Posterior cingulate gyrus (tissue), 11 donors: ENCODE results near the gene HOXA7.

Experiments
- DNase-seq, 10 donors: peaks; one replicate each; pipeline versions ENCODE4 v3.0.0 to v3.0.0-alpha.2; 2020 to 2021; ENCODE audit warnings: mixed read lengths in 3 of 10
- intact Hi-C: fragments of 100-400 bp; cut with DNase I; formaldehyde crosslinking; loops from one replicate; pipeline ENCODE4 v1.15.1; 2023

Gene HOXA7

DNA sequence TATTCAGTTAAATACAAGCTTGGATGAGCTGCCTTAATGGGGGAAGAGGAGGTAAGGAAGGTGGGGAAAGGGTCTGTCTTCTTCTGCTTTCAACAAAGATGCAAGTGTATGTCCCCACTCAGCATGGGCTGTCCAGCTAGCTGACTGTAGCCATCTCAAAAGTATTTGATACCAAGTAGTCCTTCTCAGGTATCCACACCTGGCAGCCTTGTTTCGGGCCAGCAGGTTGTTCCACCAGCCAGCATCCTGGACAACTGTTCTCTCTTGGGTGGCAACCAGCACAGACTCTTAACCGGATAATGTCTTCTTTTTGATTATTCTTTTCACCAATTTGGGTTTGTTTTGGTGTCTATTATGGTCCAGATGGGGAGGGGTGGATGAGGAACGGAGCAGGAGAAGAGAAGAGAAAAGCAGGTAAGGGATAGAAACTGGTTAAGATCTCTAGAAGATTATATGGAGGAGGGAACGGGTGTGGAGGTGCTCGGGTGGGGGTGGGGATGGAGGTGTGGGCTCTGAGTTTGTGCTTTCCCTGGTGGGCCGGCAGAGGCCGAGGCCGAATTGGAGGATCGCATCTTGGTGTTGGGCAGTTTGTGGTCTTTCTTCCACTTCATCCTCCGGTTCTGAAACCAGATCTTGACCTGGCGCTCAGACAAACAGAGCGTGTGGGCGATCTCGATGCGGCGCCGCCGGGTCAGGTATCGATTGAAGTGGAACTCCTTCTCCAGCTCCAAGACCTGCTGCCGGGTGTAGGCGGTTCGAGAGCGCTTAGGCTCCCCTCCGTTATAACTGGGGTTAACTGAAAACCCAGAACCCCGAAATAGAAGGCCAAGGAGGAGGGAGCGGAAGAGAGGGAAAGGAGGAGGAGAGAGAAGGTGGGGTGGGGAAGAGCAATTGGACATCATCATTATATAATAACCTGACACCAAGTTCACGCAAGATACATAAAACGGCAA lies 27.4 kb downstream of the HOXA7 start:
- intact Hi-C loops = no loop called here

DNA sequence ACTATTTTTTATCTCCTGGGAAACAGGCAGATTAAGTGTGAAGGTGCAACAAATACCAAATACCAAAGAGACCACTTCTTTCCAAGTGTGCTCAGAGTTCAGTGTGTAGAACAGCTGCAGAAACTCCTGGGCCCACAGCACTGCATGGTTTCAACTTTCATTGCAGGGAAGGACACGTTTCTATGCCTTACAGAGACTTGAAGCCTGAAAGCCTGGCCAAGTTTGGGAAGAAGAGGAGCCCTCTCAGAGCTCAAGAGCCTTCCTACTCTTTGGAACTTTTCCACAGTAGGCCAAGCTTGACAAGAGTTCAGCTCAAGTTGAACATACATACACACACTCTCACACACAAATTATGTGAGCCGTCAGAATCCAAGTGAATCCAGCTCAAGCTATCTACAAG lies 28.4 kb downstream of the HOXA7 start:
- DNase-seq = peak in 2 of 10 donors; percentile 4

More for the DNA sequence above, 27.4 kb downstream of the HOXA7 start:
- DNase-seq = peak in 1 of 10 donors; percentile 40

DNA sequence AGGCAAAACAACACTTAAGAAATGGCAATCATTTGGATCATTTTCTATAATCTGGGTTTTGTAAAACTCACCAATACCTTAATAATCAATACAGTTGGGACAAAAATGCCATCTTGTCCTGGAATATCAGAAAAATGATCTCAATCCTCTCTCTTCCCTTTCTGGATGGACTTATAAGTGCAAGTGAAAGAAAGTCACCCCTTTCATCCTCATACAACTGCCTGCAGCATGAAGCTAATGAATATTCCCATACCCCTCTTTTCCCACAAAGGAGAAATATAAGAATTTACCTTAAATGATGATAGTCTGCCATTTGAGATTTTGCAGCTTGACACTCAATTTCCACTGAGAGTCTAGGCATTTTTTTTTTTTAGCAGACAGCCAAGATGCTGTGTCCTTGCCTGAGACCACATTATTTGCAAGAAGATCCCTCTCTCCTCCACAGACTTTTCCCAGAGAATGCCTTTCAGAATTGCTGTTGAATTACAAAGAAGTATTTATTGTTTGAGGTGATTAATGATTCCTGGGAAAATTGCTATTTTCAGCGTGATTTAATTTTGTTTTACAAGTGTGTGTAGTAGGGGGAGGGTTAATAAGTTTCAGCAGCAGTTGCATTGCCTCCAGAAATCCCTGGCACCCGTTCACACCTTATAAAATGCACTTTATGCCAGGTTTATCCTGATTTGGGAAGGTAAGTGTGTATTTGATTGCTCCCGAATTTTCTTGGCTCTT lies 29.7 kb downstream of the HOXA7 start:
- DNase-seq = no peak
- intact Hi-C loops = no loop called here

More for the DNA sequence above, 28.4 kb downstream of the HOXA7 start:
- intact Hi-C loops = no loop called here

DNA sequence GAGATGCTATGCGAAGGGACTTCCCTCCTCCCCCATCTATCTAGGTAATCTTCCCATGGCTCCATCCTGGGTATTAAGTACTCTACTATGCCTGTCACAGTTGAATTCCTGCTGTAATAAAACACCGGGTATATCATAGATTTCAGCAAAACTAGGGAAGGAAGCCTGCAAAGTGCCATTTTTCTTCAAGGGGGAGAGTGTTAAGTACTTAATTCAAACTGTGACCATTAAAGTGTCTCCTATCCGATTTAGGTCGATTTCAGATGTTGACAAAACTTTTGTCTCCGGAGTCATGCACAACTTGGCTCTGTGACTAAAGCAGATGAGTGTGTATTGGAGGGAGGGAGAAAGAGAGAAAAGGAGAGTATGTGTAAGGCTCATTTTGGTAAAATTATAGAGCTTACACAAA lies 30.5 kb downstream of the HOXA7 start:
- DNase-seq = no peak
- intact Hi-C loops = no loop called here

- peak in 1 of 10 donors; percentile 52 for DNase-seq
- intact Hi-C loops = no loop called here
Measured at GRCh38 chr7:27124902-27125689, 31.4 kb downstream of the HOXA7 start.

DNA sequence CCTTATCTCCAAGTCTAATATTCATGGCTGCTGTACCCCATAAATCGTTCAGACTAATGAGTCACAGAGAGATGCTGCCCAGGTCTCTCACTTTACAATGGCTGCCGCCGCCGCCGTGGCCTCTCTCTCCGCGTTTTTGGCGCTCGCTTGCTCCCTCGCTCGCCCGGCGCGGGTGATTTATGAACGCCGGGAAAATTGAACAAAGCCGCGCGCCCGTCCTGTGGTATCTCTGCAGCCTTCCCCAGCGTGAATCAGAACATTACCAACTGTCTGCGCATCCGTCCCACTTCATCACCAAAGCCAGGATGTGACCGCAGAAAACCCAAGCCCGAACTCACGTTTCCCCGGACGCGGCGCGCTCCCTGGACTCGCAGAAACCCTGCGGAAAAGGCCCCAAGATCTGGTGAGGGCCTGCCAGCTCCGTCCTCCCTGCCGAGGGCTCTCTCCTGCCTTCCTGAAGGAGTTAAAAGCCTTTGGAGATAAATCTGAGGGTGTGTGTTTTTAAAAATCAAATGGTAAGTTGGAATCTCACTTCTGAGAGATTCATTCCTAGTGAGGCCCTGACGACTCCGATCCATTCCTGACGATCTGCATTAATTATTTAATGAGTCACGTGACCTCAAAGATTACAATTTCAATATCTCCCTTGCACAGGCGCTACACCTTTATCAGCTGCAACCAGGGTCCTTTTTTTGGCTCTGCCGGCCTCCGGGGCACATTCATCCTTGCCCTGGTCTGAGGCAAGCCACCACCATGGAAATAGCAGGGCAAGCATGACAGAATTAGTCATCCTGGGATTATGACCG lies 32.2 kb downstream of the HOXA7 start:
- peak in 2 of 10 donors; percentile 49 to 50 for DNase-seq
- intact Hi-C loops = no loop called here

DNA sequence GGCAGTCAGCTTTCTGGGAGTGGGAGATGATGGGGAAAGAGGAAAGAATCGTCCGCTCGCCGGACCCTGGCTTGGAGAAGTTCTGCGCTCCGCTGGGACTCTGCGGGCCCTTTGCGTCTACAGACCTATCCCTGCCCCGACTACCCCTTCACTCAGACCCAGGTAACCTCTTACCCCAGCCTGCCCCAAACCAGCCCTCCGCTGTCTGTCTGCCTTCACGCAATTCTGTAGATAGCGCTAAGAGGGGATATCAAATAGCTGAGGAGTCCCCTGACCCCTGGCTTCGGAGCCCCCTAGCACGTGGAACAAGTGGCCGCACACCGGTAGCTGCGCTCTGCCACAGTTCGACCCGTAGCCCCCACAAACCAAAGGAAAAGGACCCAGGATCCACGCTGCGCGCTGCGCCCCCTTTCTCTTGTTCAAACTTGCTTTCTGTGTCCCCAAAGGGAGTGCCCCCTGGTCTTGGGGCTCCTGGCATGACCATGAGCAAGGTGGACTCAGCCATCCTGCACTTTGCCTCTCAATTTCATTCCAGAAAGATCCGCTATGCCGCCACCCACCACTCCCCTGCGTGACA lies 32.9 kb downstream of the HOXA7 start:
- DNase-seq = peak in 2 of 10 donors; percentile 27 to 39
- intact Hi-C loops = no loop called here

GRCh38 chr7:27123007-27123476 lies 33.4 kb downstream of the HOXA7 start:
- intact Hi-C loops = no loop called here
- peak in 1 of 10 donors; percentile 35 for DNase-seq

DNA sequence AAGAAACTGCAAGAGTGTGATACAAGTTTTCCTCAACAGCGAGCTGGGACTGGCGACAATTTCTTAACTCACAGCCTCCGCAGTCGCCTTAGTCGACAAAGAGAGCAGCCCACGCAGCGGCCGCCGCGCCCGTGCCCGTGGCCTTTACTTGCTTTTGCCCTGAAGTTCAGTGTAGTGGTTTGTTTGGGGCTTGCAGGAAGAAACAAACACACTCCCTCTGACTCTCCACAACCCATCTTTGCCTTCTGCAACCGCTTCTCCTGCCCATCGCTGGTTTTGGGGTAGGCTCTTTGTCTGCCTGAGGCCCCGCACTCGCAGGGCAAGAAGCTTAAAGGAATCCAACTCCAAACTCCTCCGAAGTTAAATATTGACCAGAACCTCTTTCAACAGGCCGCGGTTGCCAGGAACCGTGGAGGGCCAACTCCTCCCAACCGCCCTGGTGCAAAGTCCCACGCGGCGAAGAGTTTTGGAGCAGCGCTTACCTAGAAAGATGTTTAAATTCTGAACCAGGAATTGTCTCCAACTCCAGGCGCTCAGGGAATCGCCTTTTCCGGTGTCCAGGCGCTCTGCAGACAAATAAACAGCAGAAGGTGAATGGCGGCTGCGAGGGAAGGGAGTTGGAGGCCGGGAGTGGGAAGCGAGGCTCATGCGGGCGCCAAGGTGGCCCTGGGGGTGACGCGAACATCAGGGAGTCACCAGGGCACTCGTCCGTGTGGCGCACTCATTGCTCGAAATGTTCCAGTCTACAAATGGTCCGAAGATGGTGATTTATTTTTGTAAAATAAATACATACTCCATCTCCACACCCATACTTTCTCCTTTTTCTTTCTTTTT lies 34.2 kb downstream of the HOXA7 start:
- DNase-seq = peak in 2 of 10 donors; percentile 19 to 58
- intact Hi-C loops = no loop called here

GRCh38 chr7:27121684-27122076 lies 34.8 kb downstream of the HOXA7 start:
- intact Hi-C loops = no loop called here
- no peak for DNase-seq

DNA sequence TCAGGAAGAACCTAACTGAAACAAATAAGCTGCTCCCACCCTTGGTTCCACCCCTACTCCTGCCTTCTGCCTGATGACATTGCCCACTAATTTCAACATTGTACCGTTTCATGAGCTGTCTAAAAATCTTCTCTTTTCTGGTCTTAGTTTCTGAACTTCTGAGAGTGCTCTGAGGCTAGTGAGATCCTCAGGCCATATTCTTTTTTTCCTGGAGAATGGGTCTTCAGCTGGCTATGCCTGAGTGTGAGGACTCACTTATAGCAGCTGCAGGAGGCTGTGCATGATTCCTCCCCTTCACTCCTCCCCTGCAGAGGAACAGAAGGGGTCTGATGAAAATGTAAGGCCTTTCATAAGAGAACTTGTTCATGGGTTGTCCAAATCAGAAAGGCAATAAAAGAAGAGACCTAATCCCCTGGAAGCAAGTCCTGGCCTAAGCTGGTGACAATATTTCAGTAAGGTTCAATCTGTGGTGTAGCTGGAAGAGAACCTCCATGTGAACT lies 37.0 kb downstream of the HOXA7 start:
- peak in 1 of 10 donors; percentile 4 for DNase-seq
- intact Hi-C loops = no loop called here

GRCh38 chr7:27118580-27118979 lies 37.9 kb downstream of the HOXA7 start:
- intact Hi-C loops = no loop called here
- peak in 1 of 10 donors; percentile 19 for DNase-seq

DNA sequence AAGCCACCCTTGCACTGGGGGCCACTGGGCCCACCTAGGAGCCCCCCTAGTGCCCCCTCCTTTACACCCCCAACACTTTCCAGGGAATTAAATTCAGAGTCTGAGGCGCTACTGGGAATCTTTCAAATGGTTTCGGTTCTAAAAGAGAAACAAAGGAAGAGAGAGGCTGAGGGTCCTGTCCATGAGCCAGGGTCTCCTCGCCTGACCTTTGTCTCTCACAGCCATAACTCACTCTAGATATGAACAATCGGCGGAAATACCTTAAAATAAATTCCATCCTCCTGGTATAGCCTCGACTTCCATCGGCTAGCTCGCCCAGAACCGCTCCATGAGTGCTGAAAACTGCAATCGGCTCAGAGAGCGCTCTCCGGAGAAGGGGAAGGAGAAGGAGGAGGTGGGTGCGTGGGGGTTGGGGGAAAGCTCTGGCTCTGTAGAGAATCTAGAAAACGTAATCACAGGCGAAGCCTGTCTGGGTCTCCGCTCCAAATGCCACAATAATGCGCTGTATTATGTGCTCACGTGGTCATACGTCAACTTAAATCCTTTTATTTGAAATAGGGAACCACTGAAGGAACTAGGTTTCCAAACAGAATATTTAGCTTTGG lies 38.5 kb downstream of the HOXA7 start:
- intact Hi-C loops = no loop called here
- peak in 1 of 10 donors; percentile 29 for DNase-seq

DNA sequence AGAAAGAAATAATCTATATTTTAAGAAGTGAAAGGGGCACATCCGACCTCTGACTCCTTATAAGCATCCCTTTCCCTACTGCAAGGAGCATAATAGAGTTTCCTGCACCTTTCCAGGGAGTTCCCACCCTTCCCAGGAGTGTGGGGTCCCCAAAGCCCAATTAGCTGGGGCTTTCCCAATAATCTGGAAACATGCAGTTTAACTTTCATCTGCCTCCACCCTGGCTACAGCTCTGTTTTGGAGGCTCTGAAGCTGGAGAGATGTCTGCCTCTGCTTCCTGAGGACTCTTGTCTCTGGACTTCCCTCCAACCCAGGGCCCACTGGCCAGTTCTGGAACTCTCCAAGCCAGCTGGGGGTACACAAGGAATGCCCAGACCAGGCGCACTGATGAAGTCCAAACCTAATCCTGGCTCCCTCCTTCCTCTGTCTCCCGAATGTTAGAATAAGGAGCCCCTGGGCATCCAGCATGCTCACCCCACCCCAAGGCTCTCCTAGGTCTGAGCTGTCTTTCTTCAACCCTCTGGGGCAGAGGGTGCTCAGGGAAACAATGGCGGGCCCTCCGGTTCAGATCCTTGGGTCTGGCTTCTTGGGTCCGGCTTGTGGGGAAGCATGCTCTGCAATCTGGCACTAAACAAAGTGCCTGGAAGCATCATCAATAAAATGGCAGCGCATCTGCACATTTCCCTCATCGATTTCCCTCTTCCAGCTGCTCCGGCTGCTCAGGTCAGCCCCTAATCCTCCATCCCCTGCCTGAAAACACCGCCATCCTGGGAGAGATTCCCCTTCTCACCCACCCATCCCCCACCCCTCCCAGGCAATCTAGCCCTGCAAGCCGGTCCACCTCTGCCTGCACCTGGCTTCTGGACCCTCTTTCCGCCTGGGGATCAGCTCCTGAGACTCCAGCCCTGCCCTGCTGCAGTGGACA lies 39.3 kb downstream of the HOXA7 start:
- DNase-seq = peak in 1 of 10 donors; percentile 50
- intact Hi-C loops = no loop called here

DNA sequence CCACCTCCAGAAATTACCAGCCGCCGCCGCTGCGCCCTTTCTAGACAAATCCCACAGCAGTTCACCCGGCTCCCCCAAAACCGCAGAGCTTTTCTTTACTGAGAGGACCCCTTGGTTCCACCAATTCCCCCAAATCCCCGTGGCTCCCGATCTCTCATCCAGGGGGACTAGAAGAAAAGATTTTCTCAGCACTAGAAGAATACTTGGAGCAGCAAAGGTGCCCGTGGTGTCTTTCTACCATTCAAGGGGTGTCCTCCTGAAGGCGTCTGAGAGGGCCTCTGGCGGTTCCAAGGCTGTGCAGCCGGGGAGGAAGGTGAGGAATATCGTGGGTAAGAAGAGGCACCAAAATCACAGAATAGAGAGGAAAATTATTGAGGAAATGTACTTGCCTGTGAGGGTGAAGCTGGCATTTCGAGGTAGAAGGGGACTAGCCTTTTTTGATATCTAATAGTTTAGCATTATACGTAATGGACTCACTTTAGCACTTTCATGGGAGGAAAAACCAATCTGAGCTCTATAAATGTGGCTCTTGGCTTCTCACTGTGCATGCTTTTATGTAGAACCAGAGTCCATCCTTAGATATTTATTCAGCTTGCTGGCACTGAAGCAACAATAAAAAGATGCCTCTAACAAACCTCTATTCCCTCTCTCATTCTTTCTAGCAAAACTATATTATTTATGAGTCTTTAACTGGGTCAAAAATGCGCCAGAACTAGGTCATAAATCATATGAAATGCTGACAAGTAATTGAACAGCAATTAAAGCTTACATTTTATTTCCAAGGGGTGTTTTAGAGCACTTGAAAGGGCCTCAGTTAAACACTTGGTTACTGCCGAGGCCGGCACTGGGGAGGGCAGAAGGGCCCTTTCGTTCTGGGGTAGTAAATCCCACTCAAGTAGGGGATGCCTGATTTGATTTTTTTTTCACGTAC lies 40.2 kb downstream of the HOXA7 start:
- DNase-seq = peak in 1 of 10 donors; percentile 24
- intact Hi-C loops = no loop called here
